CD4-positive, alpha-beta T cell treated with Interleukin-15 for 4 hours (primary cell): ENCODE data around the gene NFYC.
"Not testable (repeated sequence)": the region's sequence is repeated elsewhere in the genome, so short reads cannot be mapped to it uniquely, and the experiment has no call there.

ENCODE experiments used
- DNase-seq: peaks from one replicate; pipeline ENCODE4 v3.0.0-alpha.2; 2020; ENCODE audit warnings: low spot score

NFYC gene

DNA sequence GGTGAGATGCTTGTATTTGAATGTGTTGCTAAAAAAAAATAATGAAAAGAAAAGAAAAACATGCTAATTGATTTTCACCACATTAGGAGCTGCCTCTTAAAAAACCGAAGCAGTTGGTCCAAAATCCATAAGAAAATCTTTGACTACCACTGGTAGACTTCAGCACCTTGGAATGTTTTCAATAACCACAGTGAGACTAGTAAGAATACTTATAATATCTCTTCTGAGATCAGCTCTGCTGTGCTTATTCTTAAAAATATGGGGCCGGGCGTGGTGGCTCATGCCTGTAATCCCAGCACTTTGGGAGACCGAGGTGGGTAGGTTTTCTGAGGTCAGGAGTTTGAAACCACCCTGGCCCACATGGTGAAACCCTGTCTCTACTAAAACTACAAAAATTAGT, 15.1 kb downstream of the NFYC start:
- no peak for DNase-seq

DNA sequence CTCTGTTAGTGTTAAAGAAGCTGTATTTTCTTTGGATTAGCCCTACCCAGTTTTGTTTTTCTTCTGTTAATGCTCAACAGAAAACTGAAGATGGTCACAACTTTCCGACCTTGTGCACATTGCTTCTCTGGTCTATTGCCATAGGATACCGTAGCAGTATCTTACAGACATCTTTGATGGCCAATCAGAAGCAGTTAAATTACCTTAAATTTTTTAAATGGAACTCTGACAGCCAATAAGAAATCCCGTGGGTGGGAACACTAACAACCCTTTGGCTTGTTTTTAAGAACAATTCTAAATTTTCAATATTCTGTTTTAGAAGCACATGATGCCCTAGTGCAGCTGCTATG, 17.2 kb downstream of the NFYC start:
- peak; percentile 69 for DNase-seq

DNA sequence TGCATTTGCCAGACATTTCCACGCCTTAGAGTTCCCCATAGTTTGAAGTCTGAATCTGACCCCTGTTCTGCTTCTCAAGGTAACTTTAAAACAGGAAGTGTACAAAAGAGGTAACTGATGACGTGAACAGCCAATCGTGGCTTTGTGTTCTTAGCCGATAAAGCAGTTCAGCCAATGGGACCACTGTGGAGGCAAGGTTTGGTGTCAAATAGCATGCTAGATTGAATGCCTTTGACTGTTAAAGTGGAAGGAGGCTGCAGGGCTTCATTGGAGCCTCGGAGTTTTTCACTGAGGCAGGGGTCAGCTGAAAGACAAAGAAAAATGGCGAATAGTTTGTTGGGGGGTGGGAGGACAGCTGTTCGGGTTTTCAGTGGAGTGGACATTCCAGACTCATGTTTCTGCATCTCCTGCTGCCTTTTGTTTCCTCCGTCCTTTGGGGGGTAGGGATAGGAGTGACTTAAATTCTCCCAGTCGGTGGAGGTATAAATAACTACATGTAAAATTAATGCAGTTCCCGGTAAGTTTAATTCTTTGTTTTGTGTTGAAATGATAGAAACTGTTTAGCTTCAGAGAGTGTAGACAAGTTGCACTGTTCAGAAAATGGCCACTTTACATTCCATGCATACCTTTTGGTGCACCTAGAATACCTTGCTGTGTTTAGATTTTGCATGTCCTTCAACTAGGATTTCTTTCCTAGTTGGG, 17.7 kb downstream of the NFYC start:
- peak; percentile 89 for DNase-seq

DNA sequence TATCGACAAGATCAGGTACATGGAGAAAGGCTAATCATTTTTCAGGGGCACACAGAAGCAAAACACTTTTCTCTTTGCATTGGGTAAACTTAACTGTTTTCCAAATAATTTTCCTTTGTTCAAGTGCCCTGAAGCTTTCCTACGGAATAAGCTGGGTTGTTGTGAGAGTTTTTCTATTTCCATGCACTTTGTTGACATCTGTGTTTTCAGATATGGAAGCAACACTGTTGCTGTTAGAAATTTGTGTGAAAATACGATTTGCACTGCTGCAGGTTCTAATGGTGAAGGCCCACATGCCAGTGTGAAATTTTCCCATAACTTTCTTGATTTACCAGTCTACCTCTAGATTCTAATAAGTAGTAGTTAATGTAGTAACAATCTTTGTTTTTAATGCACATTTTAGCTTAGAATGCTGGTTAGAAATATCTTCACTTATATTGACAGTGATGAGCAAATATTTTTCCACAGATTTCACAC, 18.3 kb downstream of the NFYC start:
- DNase-seq, result no peak

DNA sequence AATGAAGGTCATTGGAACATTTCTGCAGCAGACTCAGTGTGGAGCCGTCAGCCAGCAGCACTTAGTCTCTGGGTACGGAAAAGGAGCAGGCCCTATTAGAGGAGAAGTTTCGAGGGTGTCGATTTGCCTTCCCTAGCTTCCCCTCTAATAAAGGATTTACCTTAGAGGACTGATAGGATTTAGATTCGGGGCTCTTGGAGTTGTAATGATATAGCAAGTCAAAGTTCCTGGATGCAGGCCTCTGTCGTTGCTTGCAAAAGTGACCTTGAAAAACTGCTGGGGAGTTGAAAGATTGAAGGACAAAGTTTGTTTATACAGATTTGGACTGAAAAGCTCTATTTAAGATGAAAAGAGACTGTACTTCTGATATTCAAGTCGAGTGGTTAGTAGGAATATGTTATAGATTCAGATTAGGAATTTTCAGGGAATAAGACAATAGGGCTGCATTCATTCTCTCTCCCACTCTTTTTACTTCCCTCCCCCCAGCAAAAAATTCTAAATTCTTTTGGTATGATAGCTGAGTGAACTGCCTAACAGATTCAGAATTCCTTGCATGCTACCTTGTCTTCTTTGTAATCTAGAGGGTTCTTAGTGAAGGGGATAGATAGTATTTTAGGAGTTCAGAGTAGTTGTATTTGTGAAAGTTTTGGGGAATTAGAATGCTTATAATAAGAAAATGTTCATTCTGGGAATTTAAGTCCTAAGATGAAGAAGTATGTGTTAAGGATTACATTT, 19.2 kb downstream of the NFYC start:
- DNase-seq, result no peak

DNA sequence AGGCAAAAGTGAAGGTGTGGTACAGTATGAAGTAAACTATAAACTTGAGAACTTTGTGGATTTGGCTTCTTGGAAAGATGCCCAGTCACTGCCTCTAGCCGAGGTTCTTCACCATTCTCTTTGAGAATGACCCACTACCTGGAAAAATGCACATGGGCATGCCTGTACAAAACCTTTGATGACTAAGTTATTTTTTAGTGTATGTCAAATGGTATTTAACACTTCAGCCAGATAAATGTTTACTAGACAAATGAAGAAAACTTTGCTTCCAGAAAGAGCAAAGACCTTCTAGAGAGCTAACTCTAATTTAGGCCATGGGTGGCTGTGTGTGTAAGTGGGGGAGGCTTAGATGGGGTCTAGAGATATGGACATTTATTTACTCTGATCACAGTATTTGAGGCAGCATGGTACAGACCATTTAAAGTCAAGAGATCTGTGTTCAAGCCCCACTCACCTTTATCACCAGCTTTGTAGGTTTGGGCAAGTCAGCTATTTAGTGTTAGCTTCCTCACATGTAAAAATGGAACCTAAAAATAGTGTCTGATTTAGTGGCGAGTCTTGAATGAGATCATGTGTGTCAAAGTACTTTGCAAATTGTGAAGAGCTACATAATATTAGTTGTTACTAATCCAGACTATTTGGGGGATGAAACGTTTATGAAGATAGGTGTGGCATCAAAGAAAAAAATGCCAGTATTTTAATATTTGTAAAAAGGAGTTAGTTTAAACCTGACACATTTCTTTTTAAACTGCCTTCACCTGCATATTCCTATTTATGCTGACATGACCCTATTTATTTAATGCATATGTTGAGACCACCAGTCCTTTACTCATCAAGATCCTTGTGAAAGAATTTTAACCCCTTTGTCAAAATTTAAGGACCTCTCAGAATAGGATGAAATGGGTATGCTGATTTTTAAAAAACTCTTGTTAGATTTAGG, 20.2 kb downstream of the NFYC start:
- DNase-seq, result peak; percentile 67

DNA sequence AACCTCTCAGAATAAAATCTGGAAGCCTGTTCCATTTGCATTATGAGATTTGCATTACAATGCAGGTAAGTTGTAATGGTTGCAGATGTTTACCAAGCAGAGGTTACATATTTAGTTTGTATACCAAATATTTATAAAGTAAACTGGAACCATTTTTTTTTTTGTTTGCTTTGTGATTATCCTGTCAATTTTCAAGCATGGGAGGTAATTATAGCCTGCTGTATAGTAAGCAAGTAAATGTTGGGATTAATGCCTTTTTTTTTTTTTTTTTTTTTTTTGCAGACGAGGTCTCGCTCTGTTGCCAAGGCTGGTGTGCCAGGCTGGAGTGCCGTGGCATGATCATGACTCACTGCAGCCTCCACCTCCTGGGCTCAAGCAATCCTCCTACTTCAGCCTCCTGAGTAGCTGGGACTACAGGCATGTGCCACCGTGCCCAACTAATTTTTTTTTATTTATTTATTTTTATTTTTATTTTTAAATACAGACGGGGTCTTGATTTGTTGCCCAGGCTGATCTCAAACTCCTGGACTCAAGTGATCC, 21.0 kb downstream of the NFYC start:
- DNase-seq, result no peak

DNA sequence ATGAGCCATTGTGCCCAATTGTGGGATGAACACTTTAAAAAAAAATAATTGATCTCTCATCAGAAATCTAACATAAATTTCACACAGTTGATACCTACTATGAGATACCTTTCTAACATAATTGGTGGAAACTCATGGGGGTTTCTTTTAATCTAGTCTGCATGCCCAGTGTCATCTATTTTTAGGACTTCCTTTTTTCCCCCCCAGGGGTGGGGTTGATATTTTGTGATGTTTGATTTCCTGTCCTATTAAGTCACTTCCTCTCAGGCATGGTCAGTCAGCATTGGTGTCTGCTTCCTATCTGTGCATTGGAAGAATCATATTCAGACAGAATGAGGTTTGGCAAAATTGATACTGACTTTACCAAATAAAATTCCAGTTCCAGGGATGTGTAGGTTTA, 21.5 kb downstream of the NFYC start:
- peak; percentile 57 for DNase-seq

DNA sequence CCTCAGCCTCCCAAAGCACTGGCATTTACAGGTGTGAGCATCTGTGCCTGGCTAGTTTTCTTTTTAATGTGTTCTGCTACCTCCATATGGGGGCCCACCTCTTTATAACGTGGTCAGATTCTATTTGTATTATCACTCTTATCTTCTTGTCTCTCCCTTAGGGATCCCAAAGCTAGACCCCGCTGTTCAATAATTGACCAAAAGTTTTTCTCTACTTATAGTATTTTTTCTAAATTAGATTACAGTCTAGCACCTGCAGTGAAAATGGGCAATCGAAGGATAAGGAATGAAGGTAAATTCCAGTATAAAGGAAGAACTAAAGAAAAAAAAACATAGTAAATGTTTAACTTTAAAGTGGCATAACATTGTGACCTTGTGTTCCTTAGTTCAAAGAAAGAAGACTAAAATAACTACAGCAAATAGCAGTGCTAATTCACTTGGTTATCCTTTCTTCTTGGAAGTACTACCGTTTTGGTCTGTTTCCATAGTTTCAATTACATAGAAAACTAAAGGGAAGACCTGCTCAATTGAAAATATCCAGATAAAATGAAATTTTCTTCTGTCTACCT, 24.1 kb downstream of the NFYC start:
- no peak for DNase-seq

DNA sequence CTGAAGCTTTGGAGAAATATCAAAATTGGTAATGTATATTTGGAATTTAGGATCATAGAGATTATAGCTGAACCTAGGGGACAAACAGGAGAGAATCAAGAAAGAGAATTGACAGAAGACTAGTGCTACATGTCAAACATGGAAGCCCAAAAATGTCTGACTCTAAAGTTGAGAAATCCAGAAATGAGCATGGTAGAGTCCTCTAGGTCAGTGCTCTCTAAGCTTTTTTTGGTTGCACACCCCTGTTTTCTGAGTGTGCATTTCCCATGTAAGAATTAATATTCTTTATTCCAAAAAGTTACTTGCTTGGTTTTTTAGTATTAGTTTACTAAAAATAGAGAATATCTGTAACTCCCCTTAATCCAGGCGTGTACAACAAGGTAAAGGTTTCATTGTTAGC, 25.6 kb downstream of the NFYC start:
- DNase-seq, result no peak

DNA sequence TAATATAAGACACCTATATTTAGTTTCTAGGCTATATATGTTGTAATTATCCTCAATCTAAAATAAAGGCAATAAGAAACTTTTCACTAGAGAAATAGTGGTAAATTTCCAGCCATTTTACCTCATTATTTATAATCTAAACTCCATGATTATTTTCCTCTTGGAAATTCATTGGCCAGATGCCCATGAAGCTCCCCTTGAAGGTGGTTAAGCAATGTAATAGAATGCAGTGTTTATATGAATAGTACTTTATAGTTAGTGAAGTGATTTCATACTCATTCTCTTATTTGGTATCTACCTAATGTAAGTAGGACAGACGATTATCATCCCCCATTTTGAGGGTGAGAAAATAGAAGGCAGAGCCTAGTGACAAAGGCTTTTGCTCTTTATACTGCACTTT, 26.5 kb downstream of the NFYC start:
- DNase-seq, result no peak

DNA sequence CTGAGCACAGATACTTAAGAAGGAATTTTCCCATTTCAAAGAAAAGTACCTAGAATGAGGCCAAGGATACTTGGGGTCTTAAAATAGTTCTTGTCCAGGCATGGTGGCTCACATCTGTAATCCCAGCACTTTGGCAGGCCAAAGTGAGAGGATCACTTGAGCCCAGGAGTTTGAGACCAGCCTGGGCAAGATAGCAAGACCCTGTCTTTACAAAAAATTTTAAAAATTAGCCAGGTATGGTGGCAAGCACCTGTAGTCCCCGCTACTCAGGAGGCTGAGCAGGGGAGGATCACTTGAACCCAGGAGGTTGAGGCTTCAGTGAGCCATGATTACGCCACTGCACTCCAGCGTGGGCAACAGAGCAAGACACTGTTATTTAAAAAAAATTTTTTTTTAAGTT, 29.0 kb downstream of the NFYC start:
- DNase-seq, result no peak

DNA sequence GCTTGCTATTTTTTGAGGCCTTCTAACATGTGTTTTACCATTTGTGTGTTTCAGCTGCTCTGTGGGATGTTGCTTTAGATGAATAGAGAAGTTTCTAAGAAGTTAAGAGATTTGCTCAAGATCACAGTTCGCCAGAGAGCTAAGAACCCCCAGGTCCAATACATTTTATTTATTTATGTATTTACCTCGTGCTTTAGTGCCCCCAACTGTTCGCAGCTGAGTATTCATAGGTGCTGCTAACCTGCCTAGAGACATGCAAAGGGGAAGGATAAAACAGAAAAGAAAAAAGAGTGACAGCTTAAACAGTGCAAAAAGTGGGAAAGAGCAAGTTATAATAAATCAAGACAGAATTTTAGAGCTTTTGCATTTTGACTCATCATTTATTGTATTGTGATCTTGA, 31.1 kb downstream of the NFYC start:
- DNase-seq, result no peak

DNA sequence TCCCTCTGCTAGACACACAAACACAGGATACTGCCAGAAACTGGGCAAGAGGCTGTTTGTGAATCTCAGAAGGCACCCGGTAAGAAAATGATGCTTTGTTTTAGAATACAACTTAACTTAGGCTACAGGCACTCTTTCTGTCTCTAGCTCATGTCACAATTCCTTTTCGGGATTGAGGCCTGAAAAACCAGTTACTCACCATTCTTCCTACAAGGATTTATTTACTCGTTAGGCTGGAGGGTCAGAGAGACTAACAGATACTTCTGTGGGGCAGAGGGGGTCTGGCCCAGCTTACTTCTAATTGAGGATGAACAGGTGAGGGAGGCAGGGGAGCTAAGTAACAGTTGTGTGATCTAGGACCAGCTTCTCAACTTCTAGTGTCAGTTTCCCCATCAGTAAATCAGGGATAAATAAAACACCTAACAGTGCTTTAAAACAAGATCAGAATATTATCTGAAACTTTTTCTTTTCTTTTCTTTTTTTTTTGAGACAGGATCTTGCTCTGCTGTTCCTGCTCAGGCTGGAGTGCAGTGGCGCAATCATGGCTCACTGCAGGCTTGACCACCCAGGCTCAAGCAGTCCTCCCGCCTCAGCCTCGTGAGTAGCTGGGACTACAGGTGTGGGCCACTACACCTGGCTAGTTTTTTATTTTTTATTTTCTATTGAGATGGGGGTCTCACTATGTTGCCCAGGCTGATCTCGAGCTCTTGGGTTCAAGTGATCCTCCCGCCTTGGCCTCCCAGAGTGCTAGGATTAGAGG, 31.9 kb downstream of the NFYC start:
- DNase-seq, result no peak

DNA sequence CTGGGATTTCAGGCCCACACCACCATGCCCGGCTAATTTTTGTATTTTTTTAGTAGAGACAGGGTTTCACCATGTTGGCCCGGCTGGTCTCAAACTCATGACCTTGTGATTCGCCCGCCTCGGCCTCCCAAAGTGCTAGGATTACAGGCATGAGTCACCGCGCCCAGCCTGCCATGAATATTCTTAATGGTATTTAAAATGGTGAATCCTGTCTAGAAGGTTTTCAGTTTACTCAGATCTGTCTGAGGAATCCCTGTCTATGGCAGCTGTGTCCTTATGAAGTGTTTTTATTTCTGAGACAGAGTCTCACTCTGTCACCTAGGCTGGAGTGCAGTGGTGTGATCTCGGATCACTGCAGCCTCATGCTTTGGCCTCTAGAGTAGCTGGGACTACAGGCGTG, 36.2 kb downstream of the NFYC start:
- not testable (repeated sequence) for DNase-seq

DNA sequence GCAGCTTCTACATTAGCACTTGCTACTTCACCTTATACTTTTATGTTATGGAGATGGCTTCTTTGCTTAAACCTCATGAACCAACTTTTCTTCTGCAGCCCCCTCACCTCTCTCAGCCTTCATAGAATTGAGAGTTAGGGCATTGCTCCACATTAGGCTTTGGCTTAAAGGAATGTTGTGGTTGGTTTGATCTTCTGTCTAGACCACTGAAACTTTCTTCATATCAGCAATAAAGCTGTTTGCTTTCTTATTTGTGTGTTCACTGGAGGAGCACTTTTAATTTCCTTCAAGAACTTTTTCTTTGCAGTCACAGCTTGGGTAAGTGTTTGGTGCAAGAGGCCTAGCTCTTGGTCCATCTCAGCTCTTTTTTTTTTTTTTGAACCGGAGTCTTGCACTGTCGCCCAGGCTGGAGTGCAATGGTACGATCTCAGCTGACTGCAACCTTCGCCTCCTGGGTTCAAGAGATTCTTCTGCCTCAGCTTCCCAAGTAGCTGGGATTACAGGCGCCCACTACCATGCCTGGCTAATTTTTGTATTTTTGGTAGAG, 37.9 kb downstream of the NFYC start:
- DNase-seq, result not testable (repeated sequence)

DNA sequence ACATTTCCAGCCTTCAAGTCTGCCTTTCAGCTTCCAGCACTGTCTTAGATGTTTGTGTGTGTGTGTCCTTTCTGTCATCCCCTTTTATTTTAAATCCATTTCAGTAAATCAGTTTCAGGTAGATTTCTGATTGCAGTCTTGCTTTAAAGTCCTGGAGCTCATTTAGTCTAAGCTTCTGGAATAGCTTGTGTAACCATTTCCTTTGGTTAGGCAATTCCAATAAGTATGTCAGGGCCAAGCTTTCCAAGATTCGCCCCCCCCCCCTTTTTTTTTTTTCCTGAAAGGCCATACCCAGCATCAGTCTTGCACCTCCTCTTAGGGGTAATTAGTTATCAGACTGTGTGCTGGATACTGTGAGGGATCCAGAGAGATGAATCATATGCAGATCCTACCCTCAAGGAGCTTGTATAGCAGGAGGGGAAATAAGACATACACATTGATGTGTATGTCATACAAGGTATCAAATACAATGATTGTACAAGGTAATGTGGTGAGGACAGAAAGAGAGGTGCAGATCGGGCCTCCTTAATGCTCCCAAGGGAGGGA, 41.3 kb downstream of the NFYC start:
- DNase-seq, result no peak

DNA sequence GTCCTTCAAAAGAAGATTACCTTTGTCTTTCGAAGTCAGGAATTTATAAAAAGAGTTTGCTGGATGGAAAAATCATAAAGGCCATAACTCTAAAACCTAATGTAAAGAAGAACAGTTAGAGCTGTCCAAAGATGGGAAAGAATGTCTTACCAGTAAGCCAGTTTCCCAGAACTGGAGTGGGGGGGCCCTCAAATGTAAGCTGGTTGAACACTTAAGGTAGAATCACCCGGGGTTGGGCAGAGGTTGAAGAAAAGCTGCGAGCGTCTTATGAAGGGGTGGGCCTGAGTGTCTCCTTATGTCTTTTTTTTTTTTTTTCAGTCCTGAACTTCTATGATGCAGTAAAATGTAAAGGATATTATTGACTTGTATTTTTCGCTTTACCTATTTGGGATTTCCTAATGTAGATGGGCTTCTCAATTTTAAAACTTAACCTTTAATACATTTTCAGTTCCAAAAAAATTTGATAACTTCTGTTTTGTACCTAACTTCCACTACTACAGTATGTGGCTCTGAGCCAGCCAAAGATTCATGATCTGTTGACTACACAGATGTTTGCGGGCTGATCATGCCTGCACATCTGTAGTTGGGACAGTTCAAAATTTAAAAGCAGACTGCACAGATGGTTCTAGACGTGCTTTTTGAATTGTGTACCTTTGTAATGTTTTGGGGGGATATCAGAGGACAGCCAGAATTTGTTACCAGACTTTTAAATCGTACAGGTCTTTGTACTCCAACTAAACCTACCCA, 43.6 kb downstream of the NFYC start:
- DNase-seq, result no peak

DNA sequence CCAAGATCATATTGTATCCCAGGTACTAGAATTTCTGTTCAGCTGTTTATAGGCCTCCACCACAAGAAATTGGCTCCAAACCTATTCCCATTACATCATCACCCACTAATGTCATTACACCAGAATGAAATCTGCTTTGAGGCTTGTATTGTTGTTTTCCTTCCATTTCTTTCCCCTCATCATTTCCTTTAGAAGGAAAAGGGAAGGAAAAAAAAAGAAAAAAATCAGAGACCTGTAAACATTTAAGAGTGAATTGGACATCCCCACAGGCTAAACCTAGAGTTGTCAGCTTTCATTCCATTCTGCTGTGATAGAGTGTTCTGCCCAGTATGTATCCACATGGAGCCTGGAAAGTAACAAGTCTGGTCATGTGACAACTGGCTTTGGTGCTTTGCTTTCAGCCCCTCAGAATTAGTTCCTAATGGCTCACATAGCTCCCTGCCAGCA, 44.6 kb downstream of the NFYC start:
- no peak for DNase-seq

DNA sequence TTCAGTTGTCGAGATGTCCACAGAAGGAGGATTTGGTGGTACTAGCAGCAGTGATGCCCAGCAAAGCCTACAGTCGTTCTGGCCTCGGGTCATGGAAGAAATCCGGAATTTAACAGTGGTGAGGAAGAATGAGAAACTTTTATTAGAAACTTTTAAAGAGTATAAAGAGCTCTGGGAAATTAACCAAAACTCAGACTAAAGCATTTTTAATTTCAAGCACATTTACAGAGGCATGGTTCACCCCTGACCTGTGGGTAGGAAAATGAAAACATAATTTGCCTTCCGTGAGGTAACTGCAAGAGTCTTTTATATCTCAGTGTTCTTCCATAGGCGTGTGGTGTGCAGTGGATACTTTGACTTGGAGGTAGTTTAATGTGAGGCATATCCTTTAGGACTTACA, 47.3 kb downstream of the NFYC start:
- no peak for DNase-seq
